Lower lobe of right lung (tissue), 2 donors: Measurements from ENCODE around the gene HES6. TPM values are rescaled to one million over a fixed set of nuclear protein-coding genes. Genes with fewer than 3 reads are reported as not detected.

Experiments used
- ATAC-seq, 2 donors: fragments of 200-7000 bp; cut with Tn5 transposase; one replicate each; pipeline ENCODE4 v1.9.1; 2020 to 2022; ENCODE audit warnings: mild to moderate bottlenecking in 2 of 2, moderate library complexity in 2 of 2
- DNase-seq: peaks from one replicate; pipeline ENCODE4 v3.0.0-alpha.2; 2020
- H3K27ac ChIP-seq: fragments of 200-600 bp; one replicate; pipeline ENCODE4 v1.8.0; 2022
- H3K27me3 ChIP-seq: fragments of 200-600 bp; one replicate; pipeline ENCODE4 v1.8.0; 2022; ENCODE audit warnings: low read depth
- H3K36me3 ChIP-seq: fragments of 200-600 bp; one replicate; pipeline ENCODE4 v1.8.0; 2022; ENCODE audit warnings: mild to moderate bottlenecking
- H3K4me1 ChIP-seq: fragments of 200-600 bp; one replicate; pipeline ENCODE4 v1.8.0; 2022
- H3K4me3 ChIP-seq: fragments of 200-600 bp; one replicate; pipeline ENCODE4 v1.8.0; 2022; ENCODE audit warnings: mild to moderate bottlenecking
- H3K9me3 ChIP-seq: fragments of 200-600 bp; one replicate; pipeline ENCODE4 v1.8.0; 2022
- intact Hi-C: fragments of 100-400 bp; cut with DNase I; formaldehyde crosslinking; loops from one replicate; pipeline ENCODE4 v1.11.0; 2022
- total RNA-seq: library from RNA; stranded (reverse); fragmentation: NEBNext Ultra II Directional; extraction: Animal tissue kit (Norgen Biotek cat#: 25700); gene quantifications from one replicate; pipeline ENCODE4 v1.2.1, GENCODE V29; 2021
- TF ChIP-seq, protein P1 (sequence below): fragments of 200-600 bp; IDR thresholded peaks from one replicate; pipeline ENCODE4 v1.8.0; 2022; ENCODE audit warnings: antibody characterized with exemption, mild to moderate bottlenecking
- donor health status: DM: no; HTN: yes; CAD: no; lungs with severe emphysema.

Gene HES6
- total RNA-seq, 1 donor from 2014 or later, result 6.1 TPM

DNA sequence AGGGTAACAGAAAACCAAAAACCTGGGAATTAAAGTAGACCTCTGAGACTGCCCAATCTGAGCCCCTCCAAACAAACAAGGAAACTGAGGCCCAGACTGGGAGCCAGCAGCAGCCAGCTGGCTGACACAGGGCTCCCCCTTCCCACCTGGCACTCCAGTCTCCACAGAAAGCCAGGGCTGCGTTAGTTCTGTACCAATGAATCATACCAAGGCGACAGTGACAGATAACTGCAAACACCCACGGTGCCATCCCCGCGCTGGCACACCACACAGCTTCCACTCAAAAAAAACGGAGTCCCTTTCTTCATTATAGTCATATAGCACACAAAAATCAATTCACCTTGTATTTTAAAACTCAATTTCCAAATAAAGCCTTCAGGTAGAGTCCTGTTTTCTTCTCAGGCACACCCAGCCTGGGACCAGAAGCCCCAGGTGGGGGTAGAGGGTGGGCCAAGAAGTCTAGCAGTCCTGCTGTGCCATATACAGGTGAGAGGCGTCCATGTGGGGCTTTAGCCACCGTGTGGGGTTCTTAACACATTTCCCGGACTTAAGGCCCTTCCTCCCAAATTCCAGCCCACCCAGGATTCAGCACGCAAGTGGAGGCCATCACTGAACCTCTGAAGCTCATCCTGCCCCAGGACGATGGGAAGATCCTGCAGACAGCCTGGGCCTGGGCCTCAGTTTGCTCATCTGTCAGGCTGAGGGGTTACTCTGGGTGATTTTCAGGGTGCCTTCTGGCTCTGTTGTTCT lies 47.3 kb upstream of the HES6 start:
- Histone ChIP-seq H3K27me3 (no peaks in the 10 kb centered on the region), H3K4me3 (peak overlapping the region; percentile 70), H3K9me3 (no peaks in the 10 kb centered on the region), H3K36me3 (no peaks in the 10 kb centered on the region), H3K4me1 (peaks cover 63% of the 10 kb centered on the region), H3K27ac (peak overlapping the region; percentile 93)
- DNase-seq (peak; percentile 33), ATAC-seq (no peak)
- TF ChIP-seq, protein P1, sequence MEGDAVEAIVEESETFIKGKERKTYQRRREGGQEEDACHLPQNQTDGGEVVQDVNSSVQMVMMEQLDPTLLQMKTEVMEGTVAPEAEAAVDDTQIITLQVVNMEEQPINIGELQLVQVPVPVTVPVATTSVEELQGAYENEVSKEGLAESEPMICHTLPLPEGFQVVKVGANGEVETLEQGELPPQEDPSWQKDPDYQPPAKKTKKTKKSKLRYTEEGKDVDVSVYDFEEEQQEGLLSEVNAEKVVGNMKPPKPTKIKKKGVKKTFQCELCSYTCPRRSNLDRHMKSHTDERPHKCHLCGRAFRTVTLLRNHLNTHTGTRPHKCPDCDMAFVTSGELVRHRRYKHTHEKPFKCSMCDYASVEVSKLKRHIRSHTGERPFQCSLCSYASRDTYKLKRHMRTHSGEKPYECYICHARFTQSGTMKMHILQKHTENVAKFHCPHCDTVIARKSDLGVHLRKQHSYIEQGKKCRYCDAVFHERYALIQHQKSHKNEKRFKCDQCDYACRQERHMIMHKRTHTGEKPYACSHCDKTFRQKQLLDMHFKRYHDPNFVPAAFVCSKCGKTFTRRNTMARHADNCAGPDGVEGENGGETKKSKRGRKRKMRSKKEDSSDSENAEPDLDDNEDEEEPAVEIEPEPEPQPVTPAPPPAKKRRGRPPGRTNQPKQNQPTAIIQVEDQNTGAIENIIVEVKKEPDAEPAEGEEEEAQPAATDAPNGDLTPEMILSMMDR, result no peak
- intact Hi-C loops, result no loop called here

DNA sequence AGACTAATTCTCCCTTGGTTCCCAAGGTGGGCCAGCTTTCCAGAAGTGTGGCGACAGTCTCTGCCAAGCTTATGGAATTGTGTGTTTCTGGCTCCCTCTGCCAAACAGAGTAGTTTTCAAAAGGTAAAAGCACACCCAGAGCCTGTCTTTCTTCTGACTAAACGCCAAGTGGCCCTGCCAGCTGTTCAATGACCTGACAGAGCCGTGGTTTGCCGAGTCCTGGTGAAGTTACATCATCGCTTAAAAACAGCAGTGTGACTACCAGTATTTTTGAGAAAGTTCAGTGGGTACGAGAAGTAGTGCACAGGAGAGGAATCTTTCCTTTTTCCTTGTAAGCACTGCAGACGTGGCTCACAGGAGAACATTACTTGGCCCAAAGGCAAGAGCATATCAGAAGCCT lies 46.7 kb upstream of the HES6 start:
- ATAC-seq (peak; percentile 32 to 54), DNase-seq (peak; percentile 74)
- H3K27ac ChIP-seq, result peak overlapping the region; percentile 93
- TF ChIP-seq, protein P1, result no peak
- intact Hi-C loops, result no loop called here
- no peaks in the 10 kb centered on the region for H3K9me3 ChIP-seq
- no peaks in the 10 kb centered on the region for H3K36me3 ChIP-seq
- no peak overlapping the region for H3K4me3 ChIP-seq
- H3K27me3 ChIP-seq, result no peaks in the 10 kb centered on the region
- H3K4me1 ChIP-seq, result peaks cover 66% of the 10 kb centered on the region

DNA sequence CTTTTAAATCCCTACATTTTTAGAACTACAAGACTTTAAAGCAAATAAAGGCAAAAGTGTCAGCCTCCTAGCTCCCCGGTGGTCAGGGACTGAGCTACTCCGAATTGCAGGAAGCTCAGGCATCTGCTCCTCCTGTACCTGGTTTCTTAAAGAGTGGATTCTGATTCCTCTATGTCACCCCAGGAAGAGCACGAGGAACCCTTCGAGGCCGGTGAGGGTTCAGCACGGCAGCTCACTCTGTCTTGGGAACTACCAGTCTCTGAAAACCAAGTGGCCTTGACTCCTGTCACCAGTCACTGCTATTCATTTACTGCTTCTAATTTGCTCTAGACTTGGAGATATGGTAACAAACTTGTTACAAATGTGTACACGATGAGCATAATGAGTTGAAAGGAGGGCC lies 46.3 kb upstream of the HES6 start:
- no peak for DNase-seq
- H3K27ac ChIP-seq, result peak overlapping the region; percentile 93
- H3K27me3 ChIP-seq, result no peaks in the 10 kb centered on the region
- no peak overlapping the region for H3K4me3 ChIP-seq
- intact Hi-C loops, result no loop called here
- no peaks in the 10 kb centered on the region for H3K9me3 ChIP-seq
- H3K36me3 ChIP-seq, result no peaks in the 10 kb centered on the region
- TF ChIP-seq, protein P1, result no peak
- ATAC-seq, result no peak
- H3K4me1 ChIP-seq, result peaks cover 70% of the 10 kb centered on the region

DNA sequence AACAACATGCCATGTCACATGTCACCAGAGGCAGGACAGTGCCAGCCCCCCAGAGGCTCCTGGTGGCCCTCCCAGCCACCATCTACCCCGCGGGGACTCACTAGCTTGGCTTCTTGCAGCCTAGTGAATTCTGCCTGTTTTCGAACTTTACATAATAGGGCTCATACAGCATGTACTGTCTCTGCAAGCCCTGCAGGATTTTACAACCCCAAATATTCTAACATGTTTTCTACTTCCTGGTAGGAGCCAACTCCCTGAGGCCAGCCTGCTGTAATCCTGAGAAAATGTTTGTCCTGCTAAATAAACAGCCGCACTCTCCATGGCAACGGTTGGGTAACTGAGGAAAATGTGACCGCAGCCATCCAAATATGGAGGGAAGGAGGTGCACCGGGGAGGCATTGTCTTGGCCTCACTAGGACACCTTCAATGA lies 45.8 kb upstream of the HES6 start:
- no peaks in the 10 kb centered on the region for H3K9me3 ChIP-seq
- TF ChIP-seq, protein P1, result no peak
- H3K4me3 ChIP-seq, result no peak overlapping the region
- peak; percentile 60 to 62 for ATAC-seq
- H3K36me3 ChIP-seq, result no peaks in the 10 kb centered on the region
- intact Hi-C loops, result no loop called here
- H3K27me3 ChIP-seq, result no peaks in the 10 kb centered on the region
- peaks cover 74% of the 10 kb centered on the region for H3K4me1 ChIP-seq
- DNase-seq, result peak; percentile 87
- peak overlapping the region; percentile 93 for H3K27ac ChIP-seq

DNA sequence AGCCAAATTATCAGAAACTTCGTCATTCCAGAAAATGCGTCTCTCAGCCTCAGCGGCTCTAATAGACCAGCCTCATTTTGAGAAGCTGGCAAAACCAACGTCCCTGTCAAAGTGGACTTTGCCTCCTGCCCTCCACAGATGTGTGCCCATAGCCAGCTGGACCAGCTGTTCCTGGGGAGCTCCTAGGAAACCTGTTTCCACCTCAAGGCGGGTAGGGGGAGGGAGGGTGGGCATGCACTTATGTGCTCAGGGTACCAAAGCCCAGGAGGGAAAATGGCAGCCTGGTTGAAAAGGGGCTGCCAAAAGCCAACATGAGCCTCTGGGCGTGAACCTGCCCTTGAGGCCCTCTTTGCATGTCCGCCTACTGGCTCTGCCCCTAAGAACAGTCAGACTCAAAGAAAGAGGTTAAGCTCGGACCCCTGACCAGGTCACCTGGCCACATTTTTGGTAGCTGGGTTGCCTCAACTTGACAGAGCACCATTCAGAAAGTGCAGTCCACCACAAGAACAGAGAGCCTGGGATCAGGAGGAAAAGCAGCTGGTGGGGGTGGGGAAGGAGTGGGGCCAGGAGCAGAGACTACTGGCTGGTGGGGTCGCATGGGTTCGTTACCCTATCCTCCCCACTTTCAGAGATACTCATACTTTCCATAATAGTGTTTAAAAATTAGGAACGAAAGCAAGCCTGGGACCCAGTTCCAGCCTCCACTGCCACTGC lies 45.1 kb upstream of the HES6 start:
- peak; percentile 11 for DNase-seq
- intact Hi-C loops, result no loop called here
- Histone ChIP-seq H3K27ac (peak overlapping the region; percentile 93), H3K27me3 (no peaks in the 10 kb centered on the region), H3K4me3 (no peak overlapping the region), H3K36me3 (no peaks in the 10 kb centered on the region), H3K4me1 (peaks cover 74% of the 10 kb centered on the region), H3K9me3 (no peaks in the 10 kb centered on the region)
- TF ChIP-seq, protein P1, result no peak
- ATAC-seq, result no peak
